ENCODE measurements around the gene CSMD2. TPM values are rescaled to one million over a fixed set of nuclear protein-coding genes. Genes with fewer than 3 reads are reported as not detected.

The CSMD2 gene
- total and polyA plus RNA-seq, 2 of the 8 experiments (the other 6 are each of a cell fraction or from before 2014, with no cell fraction given): 7.0 to 14.7 TPM

DNA sequence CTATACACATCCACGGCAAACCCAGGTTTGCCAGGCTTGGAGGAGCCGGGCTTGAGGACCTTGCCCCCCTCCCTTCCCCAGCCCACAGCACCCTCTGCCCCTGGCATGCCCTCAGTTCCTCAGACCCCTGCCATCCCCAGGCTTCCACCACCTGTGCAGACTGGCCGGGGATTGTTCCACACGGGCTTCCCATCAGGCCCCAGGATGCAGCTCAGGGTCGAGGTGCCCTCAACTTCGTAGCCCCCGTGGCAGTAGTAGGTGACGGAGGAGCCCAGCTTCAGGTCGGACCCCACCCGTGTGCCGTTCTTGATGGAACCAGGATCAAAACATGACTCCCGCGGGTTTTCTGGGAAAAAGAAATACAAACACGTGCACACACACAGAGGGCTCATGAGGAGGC is 528.8 kb downstream of the CSMD2 start (continued):
- TF ChIP-seq CHD7 (IDR thresholded peaks at IDR 0.05; ENCODE audit: insufficient replicate concordance, low read length) (no peak), SIN3A (conservative IDR thresholded peaks at IDR 0.05 in 1 of 2, IDR thresholded peaks at IDR 0.05 in 1 of 2; ENCODE audit: low read depth in 1 of 2, low read length in 2 of 2) (no peak), CEBPB (IDR thresholded peaks at IDR 0.05; ENCODE audit: low read depth, low read length) (no peak), CHD2 (IDR thresholded peaks at IDR 0.05; ENCODE audit: low read length) (no peak), SP4 (IDR thresholded peaks at IDR 0.05; ENCODE audit: low read length) (no peak), EGR1 (IDR thresholded peaks at IDR 0.05; ENCODE audit: borderline replicate concordance, low read depth, low read length) (no peak), EP300 (IDR thresholded peaks at IDR 0.05; ENCODE audit: borderline replicate concordance in 1 of 2, low read depth in 2 of 2, low read length in 2 of 2) (no peak), CBX5 (IDR thresholded peaks at IDR 0.05; ENCODE audit: low read depth, low read length) (no peak), BACH1 (IDR thresholded peaks at IDR 0.05; ENCODE audit: low read length) (no peak), CTBP2 (IDR thresholded peaks at IDR 0.05; ENCODE audit: borderline replicate concordance, insufficient read depth, insufficient read length, low read length) (no peak), HDAC6 (IDR thresholded peaks at IDR 0.05; ENCODE audit: low read depth, low read length) (no peak)
